NCI-H510A treated with DMSO at 0.1 percent for 48 hours (cell line): ENCODE results near the gene RPS6KA1.
"Not testable (repeated sequence)": the region's sequence is repeated elsewhere in the genome, so short reads cannot be mapped to it uniquely, and the experiment has no call there.

Experiments used
- DNase-seq: peaks from one replicate; lab custom pipeline; 2025; lab: John Stamatoyannopoulos, UW

Gene RPS6KA1

DNA sequence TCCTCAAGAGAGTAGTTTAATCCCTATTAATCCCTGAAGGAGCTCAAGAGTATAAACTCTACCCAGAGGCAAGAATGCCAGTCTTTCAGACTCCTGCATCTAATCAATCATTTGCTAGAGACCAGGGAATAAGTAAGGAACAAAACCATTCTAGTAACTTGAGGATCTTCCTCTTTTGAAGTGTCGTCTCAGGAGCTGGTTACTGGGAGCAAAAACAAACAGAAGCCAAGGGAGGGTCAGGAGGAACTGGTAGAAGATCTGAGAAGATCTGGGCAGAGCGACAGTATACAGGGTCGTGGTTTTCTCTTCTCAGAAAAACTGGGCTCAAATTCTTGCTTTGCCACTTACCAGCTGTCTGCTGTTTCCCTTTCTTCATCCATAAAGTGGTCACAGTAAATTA is 69.3 kb downstream of the RPS6KA1 start:
- DNase-seq: no peak

- DNase-seq: peak; percentile 86
These were observed 72.9 kb downstream of the RPS6KA1 start for GRCh38 chr1:26602378-26602959.

DNA sequence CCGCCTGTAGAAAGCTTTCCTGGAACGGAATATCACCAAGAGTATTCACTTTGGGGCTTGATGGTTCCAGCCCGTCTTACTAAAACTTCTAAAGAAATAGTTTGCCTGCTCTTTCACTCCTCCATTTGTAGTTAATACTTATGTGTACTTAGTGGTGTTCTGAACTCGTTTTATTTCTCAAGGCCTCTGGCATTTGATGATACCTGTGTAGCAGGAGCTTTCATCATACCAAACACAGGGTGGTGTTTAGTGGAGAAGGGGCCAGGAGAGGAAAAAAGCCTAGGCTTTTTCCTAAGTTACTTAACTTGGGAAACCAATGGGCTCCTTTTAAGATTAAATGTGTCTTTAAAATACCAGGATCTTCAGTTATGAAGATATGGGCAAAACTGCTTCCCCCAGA is 74.3 kb downstream of the RPS6KA1 start:
- DNase-seq: no peak

DNA sequence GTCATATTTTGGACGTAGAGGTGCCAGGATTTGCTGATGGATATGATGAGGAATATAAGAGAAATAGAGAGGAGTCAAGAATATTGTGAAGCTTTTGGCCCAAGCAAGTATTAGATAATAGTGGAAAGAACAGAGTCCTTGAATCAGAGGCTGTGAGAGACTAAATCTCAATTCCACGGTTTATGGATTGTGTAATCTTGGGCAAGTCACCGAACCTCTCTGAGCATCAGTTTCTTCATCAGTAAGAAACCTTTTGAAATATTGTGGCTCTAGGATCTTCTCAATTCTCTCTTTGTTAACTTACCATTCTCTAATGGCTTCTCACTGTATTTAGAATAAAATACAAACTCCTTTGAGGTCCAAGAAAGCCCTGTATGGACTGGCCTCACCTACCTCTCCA is 77.6 kb downstream of the RPS6KA1 start:
- no peak for DNase-seq

- no peak for DNase-seq
These were observed 79.3 kb downstream of the RPS6KA1 start for GRCh38 chr1:26608895-26609294.

DNA sequence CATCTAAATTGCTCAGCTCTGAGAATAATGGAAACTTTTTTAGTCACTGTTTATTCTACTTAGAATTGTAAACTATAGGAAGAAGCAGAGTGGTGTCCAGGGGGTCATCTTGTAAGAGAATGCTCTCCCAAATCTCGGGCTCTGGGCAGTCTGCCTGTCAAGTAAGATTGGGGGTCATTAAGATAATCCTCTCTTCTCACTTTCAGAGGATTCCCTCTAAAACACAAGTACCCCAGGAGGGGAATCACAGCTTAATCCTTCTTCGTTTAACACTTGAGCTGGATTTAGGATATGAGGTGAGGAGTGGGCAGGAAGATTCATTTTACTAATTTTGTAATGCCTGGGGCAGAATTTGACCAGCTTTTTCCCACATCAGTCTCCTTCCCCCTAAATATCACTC is 81.2 kb downstream of the RPS6KA1 start:
- DNase-seq: no peak

GRCh38 chr1:26612627-26613026 is 83.1 kb downstream of the RPS6KA1 start:
- DNase-seq: not testable (repeated sequence)

DNA sequence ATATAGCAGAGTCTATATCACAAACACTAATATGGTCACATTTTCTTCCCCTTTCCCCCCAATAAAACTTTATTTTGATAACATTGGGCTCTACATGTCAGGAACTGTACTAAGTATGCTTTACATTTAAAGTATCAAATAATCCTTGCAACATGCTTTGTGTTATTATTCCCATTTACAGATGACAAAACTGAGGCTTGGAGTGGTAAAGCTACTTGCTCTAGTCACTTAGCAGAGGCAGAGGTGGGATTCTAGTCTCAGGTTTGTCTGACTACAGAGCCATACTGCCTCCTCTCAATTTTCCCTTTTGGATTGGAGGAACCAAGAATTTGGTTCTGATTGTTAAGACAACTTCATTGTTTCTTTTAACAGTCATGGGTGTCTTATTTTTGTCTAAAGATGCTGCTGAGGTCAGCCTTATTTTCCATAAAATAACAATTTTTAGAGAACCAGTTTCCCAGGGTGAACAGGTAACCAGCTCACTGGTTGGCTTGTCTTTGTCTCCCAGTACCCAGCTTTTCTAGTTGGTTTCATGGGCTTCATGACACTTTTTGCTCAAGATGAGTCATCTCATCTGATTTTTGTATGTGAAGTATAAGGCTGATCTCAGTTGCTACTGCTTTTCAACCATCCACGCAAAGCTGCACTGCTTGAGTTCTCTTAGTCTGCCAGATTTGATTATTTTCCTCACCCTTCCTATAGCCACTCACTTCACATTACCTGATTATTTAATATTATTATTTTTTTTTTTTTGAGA is 85.3 kb downstream of the RPS6KA1 start:
- no peak for DNase-seq

GRCh38 chr1:26616881-26617280 is 87.3 kb downstream of the RPS6KA1 start:
- DNase-seq: no peak

GRCh38 chr1:26618561-26618960 is 89.0 kb downstream of the RPS6KA1 start:
- DNase-seq: no peak
